ENCODE measurements around the gene SLC6A3. TPM values are rescaled to one million over a fixed set of nuclear protein-coding genes. Genes with fewer than 3 reads are reported as not detected.

SLC6A3 gene
- total and polyA plus RNA-seq, 9 of the 15 experiments (the other 6 are each of a cell fraction or from before 2014, with no cell fraction given): not detected

- Histone ChIP-seq H2AFZ (ENCODE audit: low read depth, low read length) (no peak overlapping the region), H3K79me2 (ENCODE audit: control insufficient read depth, insufficient read depth, low read length) (no peaks in the 10 kb centered on the region), H3K4me3 (no peak overlapping the region), H3K4me2 (ENCODE audit: insufficient read depth, low read length) (no peak overlapping the region), H3K36me3 (ENCODE audit: control insufficient read depth, insufficient read depth, low read length) (no peaks in the 10 kb centered on the region), H3K4me1 (replicated peaks in 1 of 2; ENCODE audit: control insufficient read depth in 2 of 2, insufficient read depth in 2 of 2, low read length in 2 of 2) (0 out of 5 replicates have a peak, but pooled peaks cover 0 to 3% of the 10 kb centered on the region in 2 experiments), H3K27me3 (ENCODE audit: control insufficient read depth in 2 of 2, insufficient read depth in 2 of 2, low read length in 2 of 2) (peaks cover 73 to 81% of the 10 kb centered on the region in 2 experiments), H3K9me3 (replicated peaks; ENCODE audit: control insufficient read depth, insufficient read depth, low read depth, low read length) (no peaks in the 10 kb centered on the region), H3K9ac (ENCODE audit: insufficient read depth in 1 of 2, low read depth in 2 of 2, low read length in 2 of 2) (no peak overlapping the region), H3K9me1 (ENCODE audit: control insufficient read depth, insufficient read depth, low read length) (no peaks in the 10 kb centered on the region), H4K20me1 (replicated peaks; ENCODE audit: control insufficient read depth, insufficient read depth, low read length) (peaks cover 3% of the 10 kb centered on the region; the same call in 1 of the 2 replicates), H3K27ac (ENCODE audit: extremely low read depth, low read depth, low read length) (no peak overlapping the region)
- POLR2A ChIA-PET: no interaction called here
- intact Hi-C loops (cut with micrococcal nuclease): no loop called here
- in situ Hi-C loops (cut with MboI): no loop called here
- BruUV-seq (replicated peaks): no TSS peak
- FAIRE-seq: no peak
- WGBS (ENCODE audit: insufficient coverage, low coverage, missing lambda C conversion rate): 2% methylated on average over 9 of the region's 9 CpGs
- ATAC-seq: no peak
- CTCF ChIA-PET (ENCODE audit: low intra/inter-chr PET ratio): interaction anchor here (0.6 kb wide), 1 partner anchor 103 kb away, joined by 5 read pairs; no protein-coding TSS in a partner anchor
- no peak for DNase-seq (ENCODE audit: extremely low read depth in 1 of 4, low spot score in 3 of 4)
- no peak for TF ChIP-seq CCNT2 (IDR thresholded peaks at IDR 0.05; ENCODE audit: borderline replicate concordance, extremely low read depth, insufficient read length, low read depth, low read length)
- no peak for TF ChIP-seq DEAF1 (CRISPR knock-in tag; IDR thresholded peaks at IDR 0.05)
- TF ChIP-seq ZNF644 (tag; IDR thresholded peaks at IDR 0.05; ENCODE audit: low read depth): no peak
- TF ChIP-seq ZNF583 (CRISPR knock-in tag; IDR thresholded peaks at IDR 0.05): no peak
- TF ChIP-seq ZNF133 (CRISPR knock-in tag; IDR thresholded peaks at IDR 0.05): no peak
- TF ChIP-seq HBP1 (CRISPR knock-in tag; IDR thresholded peaks at IDR 0.05): no peak
- no peak for TF ChIP-seq KDM1A (IDR thresholded peaks at IDR 0.05)
- TF ChIP-seq HCFC1 (IDR thresholded peaks at IDR 0.05; ENCODE audit: low read depth, low read length): no peak
- no peak for TF ChIP-seq RAD51 (IDR thresholded peaks at IDR 0.05; ENCODE audit: borderline replicate concordance, low read depth)
- TF ChIP-seq MYNN (IDR thresholded peaks at IDR 0.05): no peak
- TF ChIP-seq MYNN (CRISPR knock-in tag; IDR thresholded peaks at IDR 0.05): no peak
- no peak for TF ChIP-seq ZNF197 (CRISPR knock-in tag; IDR thresholded peaks at IDR 0.05; ENCODE audit: low read depth)
- no peak for TF ChIP-seq ZNF780A (CRISPR knock-in tag; IDR thresholded peaks at IDR 0.05)
- no peak for TF ChIP-seq CSDE1 (IDR thresholded peaks at IDR 0.05)
- no peak for TF ChIP-seq ZC3H4 (CRISPR knock-in tag; IDR thresholded peaks at IDR 0.05; ENCODE audit: borderline replicate concordance)
- TF ChIP-seq TEAD4 (IDR thresholded peaks at IDR 0.05; ENCODE audit: low read length): no peak
- TF ChIP-seq TEAD4 (CRISPR knock-in tag; IDR thresholded peaks at IDR 0.05; ENCODE audit: borderline replicate concordance): no peak
- TF ChIP-seq CREB3L1 (IDR thresholded peaks at IDR 0.05; ENCODE audit: borderline replicate concordance, low read depth): no peak
- TF ChIP-seq NCOA6 (IDR thresholded peaks at IDR 0.05): no peak
- TF ChIP-seq KDM4B (IDR thresholded peaks at IDR 0.05; ENCODE audit: borderline replicate concordance in 2 of 2, low read depth in 1 of 2): no peak
Observed at GRCh38 chr5:1374030-1374678, 71.1 kb downstream of the SLC6A3 start.
